ENCODE measurements around the gene EFCAB6.

The EFCAB6 gene

GRCh38 chr22:43812149-43812842, at the start of gene EFCAB6:
Gene EFCAB6, minus strand, starts transcription at chr22:43812305. Its CDS starts 29,987 bp downstream, at chr22:43782318.
- peak within 1 kb of the TSS; percentile 78 for H3K4me3 ChIP-seq (ENCODE audit: low read depth, low read length)
- no peak for TF ChIP-seq CTCF (conservative IDR thresholded peaks at IDR 0.05; ENCODE audit: low read depth, low read length)

DNA sequence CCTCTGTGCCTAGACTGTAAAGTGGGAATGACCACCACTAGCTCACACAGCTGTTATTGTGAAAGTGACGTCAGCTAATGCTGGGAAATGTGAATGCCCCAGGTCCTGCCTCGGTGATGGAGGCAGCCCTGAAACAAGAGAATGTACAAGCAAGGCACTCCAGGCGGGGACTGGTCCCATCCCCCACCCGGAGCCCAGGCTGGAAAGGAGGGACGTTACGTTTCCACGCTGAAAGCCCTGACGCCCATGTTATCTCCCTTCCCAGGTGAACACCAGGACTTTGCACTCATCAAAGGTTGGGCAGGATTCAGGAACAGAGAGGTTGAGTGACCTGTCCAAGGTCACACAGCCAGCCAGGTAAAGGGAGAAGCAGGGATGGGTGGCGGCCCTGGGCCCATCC, 49.4 kb upstream of the EFCAB6 start:
- peak; percentile 42 for DNase-seq (ENCODE audit: low read depth)
- peak overlapping the region; percentile 65 for H3K4me3 ChIP-seq (ENCODE audit: low read depth, low read length)
- no peak for TF ChIP-seq CTCF (conservative IDR thresholded peaks at IDR 0.05; ENCODE audit: low read depth, low read length)

More at GRCh38 chr22:43812149-43812842, at the start of gene EFCAB6:
- DNase-seq (ENCODE audit: low read depth): peak; percentile 96

GRCh38 chr22:43860831-43861230, 48.7 kb upstream of the EFCAB6 start:
- DNase-seq (ENCODE audit: low read depth): no peak
- TF ChIP-seq CTCF (conservative IDR thresholded peaks at IDR 0.05; ENCODE audit: low read depth, low read length): no peak
- no peak overlapping the region for H3K4me3 ChIP-seq (ENCODE audit: low read depth, low read length)

GRCh38 chr22:43860126-43860525, 48.0 kb upstream of the EFCAB6 start:
- DNase-seq (ENCODE audit: low read depth): no peak

GRCh38 chr22:43859621-43860020, 47.5 kb upstream of the EFCAB6 start:
- no peak for TF ChIP-seq CTCF (conservative IDR thresholded peaks at IDR 0.05; ENCODE audit: low read depth, low read length)
- DNase-seq (ENCODE audit: low read depth): no peak
- H3K4me3 ChIP-seq (ENCODE audit: low read depth, low read length): no peak overlapping the region

More at GRCh38 chr22:43860126-43860525, 48.0 kb upstream of the EFCAB6 start:
- no peak for TF ChIP-seq CTCF (conservative IDR thresholded peaks at IDR 0.05; ENCODE audit: low read depth, low read length)
- no peak overlapping the region for H3K4me3 ChIP-seq (ENCODE audit: low read depth, low read length)

DNA sequence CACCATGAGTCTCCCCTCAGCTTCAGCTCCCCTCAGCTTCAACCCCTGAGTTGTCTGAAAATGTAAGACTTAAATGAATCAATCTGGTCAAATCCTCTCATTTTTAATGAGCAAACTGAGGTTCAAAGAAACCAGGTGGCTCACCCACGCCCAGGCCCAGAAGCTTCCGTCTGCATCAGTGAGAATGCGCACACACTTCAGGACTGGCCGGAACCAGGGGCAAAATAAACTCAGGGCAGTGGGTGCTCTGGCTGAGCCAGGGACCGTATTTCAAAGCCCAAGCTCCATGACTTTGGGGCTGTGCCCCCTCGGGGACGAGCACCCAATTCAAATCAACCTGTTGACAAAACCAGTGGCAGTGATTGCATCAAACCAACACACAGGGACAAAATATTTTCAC, 47.1 kb upstream of the EFCAB6 start:
- no peak overlapping the region for H3K4me3 ChIP-seq (ENCODE audit: low read depth, low read length)
- TF ChIP-seq CTCF (conservative IDR thresholded peaks at IDR 0.05; ENCODE audit: low read depth, low read length): no peak
- DNase-seq (ENCODE audit: low read depth): no peak
